HTR-8/SVneo (cell line): ENCODE data around the gene CYBA.
A peak's percentile ranks its signal among the peaks of the same experiment; 100 is the strongest.

Experiments used
- DNase-seq: peaks from one replicate; pipeline ENCODE4 v3.0.0; 2011; ENCODE audit warnings: low spot score, mixed read lengths; ENCODE audit not compliant: insufficient read length
- FAIRE-seq: peaks from 2 replicates; lab custom pipeline; 2011; peaks lifted over from hg19 to GRCh38; lab: Jason Lieb, UNC

Gene CYBA

DNA sequence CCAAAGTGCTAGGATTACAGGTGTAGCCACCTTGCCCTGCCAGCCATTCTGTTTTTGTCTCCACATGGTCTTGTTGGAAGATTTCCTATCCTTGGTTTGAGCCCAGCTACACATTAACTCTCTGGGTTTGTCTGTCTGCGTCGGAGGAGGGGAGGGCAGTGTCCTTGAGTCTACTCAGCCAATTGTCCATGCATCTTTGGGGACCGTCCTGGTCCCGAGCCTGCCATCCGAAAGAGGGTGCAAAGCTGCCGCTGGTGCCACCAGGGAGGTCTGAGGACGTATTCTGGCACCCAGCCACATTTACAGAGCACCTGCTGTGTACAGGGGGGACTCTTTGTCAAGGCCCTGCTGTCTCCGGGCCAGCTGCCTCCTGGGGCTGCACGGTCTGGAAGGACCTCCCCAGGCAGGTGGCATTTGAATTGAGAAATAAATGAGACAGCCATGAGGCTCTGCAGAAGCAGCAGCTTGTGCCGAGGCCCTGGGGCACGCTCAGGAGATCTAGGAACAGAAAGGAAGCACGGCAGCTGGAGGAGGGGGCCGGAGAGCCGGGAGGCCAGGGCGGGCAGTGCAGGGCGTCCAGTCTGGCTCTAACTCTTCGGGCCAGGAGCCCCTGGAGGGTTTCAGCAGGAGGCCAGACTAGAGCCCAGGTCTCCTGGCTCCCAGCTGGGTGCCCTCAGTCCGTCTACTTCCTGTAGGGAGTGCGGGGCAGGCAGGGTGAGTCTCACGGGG, 1.5 kb downstream of the CYBA start:
- DNase-seq (no peak), FAIRE-seq (no peak)

DNA sequence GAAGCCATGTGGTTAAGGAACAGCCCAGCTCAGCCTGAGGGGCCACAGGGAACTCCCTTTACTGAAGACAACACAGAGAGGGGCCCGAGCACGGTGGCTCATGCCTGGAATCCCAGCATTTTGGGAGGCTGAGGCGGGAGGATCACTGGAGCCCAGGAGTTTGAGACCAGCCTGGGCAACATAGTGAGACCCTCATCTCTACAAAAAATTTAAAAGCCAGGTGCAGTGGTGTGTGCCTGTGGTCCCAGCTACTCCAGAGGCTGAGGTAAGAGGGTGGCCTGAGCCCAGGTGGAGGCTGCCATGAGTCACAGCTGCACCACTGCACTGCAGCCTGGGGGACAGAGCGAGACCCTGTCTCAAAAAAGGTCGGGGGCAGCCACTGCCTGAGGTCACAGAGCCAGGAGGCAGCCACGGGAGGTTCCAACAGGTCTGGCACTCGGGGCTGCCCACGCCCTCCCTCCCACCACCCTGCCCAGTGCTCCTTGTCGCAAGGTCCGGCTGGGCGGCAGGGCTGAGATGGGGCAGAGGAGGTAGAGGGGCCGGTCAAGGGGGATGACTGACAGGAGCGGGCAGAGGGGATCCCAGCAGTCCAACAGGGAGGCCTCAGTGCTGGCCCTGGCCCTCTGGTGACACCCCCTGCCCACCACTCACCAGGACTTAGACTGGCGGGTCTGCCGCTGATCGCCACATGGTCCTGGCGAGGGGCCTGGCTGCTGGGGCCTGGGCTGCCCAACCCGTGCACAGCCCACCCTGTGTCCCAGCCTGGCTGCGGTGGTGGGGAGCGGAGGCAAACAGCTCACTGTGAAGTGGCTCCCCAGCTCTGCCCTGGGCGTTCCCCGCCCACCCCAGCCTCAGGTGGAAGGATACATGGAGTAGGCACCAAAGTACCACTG, 3.4 kb downstream of the CYBA start:
- FAIRE-seq, result no peak
- no peak for DNase-seq

- DNase-seq (no peak), FAIRE-seq (no peak)
Observed at GRCh38 chr16:88646345-88647034, 4.4 kb downstream of the CYBA start.

GRCh38 chr16:88645941-88646340, 4.9 kb downstream of the CYBA start:
- FAIRE-seq, result no peak

DNA sequence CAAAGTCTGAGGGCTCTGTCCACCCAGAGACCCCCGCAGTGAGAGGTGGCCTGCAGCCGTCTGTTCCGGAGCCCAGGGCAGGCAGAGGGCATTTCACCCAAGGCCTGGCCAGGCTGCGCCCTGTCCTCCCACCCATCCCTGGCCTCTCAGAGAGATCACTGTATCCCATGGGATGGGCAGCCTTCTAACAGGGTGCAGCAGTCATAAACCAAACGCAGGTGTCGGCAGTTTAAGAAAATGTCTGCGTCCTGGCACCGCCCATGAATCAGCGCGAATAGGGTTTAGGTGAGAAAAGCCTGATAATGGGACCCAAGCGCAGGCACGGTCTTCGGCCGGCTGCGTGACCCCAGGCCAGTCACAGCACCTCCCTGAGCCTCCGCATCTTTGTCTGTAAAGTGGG, 5.4 kb downstream of the CYBA start:
- DNase-seq (no peak), FAIRE-seq (no peak)

More at GRCh38 chr16:88645941-88646340, 4.9 kb downstream of the CYBA start:
- no peak for DNase-seq

DNA sequence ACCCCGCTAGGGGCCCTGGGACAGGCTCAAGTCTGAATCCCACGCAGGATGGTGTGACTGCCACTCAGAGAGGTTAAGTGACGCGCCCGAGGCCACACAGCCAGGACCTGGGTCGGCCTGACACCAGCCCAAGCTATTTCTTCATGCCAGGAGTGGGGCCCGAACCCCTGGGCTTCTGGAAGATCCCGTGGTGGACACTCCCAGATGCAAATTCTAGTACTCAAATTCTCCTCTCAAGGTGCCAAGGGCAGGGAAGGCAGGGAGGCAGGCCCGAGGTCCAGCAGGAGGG, 7.3 kb downstream of the CYBA start:
- no peak for FAIRE-seq
- no peak for DNase-seq

DNA sequence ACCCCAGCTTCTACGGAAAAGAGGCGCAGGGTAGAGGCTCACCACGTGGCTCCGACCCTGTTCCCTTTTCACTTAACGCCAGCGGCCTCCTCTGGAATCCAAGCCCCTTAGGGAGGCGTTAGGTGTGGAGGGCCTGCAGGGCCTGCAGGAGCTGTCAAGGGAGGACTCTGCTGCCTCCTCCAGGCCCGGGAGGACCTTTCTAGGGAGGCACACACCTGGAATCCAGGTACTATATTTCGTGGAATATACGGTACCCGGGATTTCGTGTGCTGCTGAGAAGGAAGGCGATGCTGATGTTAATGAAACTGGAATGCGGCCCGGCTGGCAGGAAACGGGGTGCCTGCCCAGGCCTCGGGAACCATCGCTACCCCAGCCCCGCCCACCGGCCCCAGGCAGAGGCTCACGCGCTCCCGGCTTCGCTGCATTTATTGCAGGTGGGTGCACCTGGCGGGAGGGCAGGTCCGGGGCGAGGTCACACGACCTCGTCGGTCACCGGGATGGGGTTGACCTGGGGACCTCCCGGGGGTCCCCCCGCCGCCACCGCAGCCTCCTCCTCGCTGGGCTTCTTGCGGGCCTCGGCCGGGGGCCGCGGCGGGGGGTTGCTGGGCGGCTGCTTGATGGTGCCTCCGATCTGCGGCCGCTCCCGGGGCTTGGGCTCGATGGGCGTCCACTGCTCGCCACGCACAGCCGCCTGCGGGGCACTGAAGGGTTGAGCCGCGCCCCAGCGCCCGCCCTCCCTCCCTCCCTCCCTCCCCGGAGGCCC, 7.8 kb downstream of the CYBA start:
- DNase-seq (no peak), FAIRE-seq (no peak)

- FAIRE-seq (no peak), DNase-seq (no peak)
Observed at GRCh38 chr16:88640498-88641247, 10.2 kb downstream of the CYBA start.

DNA sequence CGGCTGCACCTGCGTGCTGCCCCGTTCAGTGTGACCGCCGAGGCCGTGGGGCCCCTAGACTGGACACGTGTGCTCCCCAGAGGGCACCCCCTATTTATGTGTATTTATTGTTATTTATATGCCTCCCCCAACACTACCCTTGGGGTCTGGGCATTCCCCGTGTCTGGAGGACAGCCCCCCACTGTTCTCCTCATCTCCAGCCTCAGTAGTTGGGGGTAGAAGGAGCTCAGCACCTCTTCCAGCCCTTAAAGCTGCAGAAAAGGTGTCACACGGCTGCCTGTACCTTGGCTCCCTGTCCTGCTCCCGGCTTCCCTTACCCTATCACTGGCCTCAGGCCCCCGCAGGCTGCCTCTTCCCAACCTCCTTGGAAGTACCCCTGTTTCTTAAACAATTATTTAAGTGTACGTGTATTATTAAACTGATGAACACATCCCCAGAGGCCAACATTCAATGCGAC, 10.8 kb downstream of the CYBA start:
- no peak for DNase-seq
- no peak for FAIRE-seq

- no peak for FAIRE-seq
- no peak for DNase-seq
Observed at GRCh38 chr16:88639231-88640038, 11.4 kb downstream of the CYBA start.

- FAIRE-seq (no peak), DNase-seq (no peak)
Observed at GRCh38 chr16:88638323-88639230, 12.3 kb downstream of the CYBA start, which contains the start of gene IL17C. IL17C (plus strand) TSS chr16:88638572; CDS start chr16:88638642, 70 bp downstream.

GRCh38 chr16:88636488-88637265, 14.2 kb downstream of the CYBA start:
- FAIRE-seq (no peak), DNase-seq (no peak)

GRCh38 chr16:88635671-88636319, 15.1 kb downstream of the CYBA start:
- DNase-seq, result no peak
- no peak for FAIRE-seq

DNA sequence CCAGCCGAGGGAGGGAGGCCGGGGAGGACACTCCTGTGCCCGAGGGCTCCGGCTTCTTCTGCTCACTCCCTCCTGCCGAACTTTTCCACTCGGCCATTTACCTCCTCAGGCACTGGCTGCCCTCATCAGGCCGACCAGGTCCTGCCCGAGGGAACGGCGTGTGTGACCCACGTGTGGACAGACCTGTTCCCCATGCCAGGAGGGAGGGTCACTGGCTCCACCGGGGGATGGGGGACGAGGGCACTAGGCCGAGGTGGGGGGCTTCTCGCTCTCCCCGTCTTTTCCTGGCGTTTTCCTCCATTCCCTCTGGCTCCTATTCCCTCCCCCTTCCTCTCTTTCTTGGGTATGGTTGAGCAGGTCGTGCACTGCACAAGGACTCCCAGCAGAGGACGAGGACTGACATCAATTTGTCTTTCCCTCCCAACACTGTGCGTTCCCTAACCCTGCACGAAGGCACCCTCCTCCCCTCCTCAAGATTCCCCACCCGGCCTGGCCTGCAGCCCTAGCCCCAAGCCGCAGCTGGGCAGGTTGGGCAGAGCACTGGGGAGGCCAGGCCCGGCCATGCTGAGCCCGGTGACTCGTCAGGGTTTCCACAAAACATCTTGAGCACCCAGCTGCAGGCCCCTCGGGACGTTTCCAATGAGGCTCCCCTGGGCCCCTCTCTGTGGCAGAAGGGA, 15.7 kb downstream of the CYBA start:
- DNase-seq (peak; percentile 61), FAIRE-seq (no peak)

- FAIRE-seq (peak; percentile 88), DNase-seq (no peak)
Observed at GRCh38 chr16:88634141-88634993, 16.5 kb downstream of the CYBA start.
